Skeletal muscle cell (primary cell): ENCODE data around the gene PMCH.
"Not testable (repeated sequence)": the region's sequence is repeated elsewhere in the genome, so short reads cannot be mapped to it uniquely, and the experiment has no call there.

ENCODE experiments used
- DNase-seq: peaks from one replicate; pipeline ENCODE4 v3.0.0-alpha.2; 2010; ENCODE audit warnings: low read depth
- H3K4me3 ChIP-seq: 2 replicates; pipeline ENCODE4 v1.5.1; 2011; ENCODE audit warnings: low read depth, mild to moderate bottlenecking, control low read depth, low read length, moderate library complexity

PMCH gene

DNA sequence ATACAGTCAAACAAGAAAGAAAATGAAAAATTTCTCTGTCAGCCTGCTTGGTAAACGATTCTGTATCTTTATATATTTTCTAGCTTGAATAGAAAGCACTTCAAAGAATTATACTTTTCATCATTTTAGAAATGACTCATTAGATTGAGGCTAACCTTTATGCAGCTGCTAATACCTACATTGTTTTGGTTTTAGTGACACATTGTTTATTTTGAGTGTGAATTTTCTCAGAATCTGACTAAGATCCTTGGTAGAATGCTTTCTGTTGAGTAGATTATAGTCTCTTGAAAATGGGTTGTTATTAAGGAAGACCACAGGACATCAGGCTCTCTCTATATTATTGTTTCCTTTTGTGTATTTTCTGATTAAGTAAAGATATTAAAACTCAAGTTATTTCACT lies at the start of gene PMCH:
TSS of gene PMCH (minus strand) at position 45 of the 400 bp plus-strand sequence. CDS start 63 bp downstream, outside the sequence.
- H3K4me3 ChIP-seq = no peak within 1 kb of the TSS
- peak; percentile 6 for DNase-seq

DNA sequence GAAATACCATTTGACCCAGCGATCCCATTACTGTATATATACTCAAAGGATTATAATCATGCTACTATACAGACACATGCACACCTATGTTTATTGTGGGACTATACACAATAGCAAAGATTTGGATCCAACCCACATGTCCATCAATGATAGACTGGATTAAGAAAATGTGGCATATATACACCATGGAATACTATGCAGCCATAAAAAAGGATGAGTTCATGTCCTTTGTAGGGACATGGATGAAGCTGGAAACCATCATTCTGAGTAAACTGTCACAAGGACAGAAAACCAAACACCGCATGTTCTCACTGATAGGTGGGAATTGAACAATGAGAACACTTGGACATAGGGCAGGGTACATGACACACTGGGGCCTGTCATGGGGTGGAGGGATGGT lies 43.2 kb upstream of the PMCH start:
- not testable (repeated sequence) for H3K4me3 ChIP-seq, DNase-seq

DNA sequence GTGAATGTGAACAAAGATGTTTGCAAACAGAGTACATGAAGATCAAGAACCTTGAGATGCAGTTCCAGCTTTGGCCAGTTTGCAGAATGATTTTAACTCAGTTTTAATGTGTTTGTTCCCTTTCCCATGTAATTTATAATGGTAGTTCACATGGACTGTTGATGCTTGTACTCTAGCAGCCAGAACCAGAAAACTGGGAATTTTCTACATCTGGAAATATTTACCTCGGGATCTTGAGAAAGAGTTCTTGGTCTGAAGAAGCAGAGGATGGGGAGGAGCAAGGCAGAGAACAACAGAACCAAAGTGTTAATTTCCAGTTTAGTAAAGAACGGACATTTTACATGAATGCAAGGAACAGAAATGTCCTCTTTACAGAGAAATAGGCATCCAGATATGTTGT lies 37.0 kb upstream of the PMCH start:
- DNase-seq = no peak
- H3K4me3 ChIP-seq = no peak overlapping the region

DNA sequence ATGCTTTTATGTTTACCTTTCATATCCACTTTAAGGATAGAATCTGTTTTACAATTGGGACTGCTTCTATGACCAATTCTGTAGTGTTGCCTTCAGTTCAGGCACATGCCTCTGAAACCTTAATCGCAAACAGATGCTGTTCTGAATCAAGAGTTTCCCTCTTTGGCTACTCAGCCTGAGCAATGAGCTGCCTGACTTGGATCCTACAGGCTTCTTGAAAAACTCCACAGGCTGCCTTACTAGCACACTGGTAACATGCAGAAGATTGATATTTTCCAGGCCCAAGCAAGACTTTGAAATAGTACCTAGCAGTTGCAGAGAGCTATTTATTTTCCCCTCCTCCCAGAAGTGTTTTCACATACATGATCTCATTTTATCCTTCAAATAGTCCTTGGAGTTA lies 34.8 kb upstream of the PMCH start:
- H3K4me3 ChIP-seq = no peak overlapping the region
- DNase-seq = no peak

GRCh38 chr12:102232036-102232435 lies 34.4 kb upstream of the PMCH start:
- no peak for DNase-seq
- no peak overlapping the region for H3K4me3 ChIP-seq

DNA sequence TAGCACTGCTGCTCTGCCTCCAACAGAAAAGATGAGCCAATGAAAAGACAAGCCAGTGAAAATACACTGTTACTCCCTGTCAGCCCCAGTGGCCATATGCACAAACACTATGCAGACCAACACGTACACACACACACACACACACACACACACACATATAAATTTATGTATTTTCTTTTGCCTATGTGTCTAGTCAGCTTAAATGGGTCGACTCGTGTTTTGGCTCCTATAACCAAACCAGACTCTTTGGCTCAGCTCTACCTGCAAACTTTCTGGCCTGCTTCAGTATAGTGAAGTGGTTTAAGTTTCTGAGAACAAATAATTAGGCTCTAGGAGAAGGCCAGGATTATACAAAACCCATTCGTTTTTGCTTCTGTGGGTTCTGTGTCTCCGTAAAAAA lies 30.3 kb upstream of the PMCH start:
- DNase-seq = no peak
- H3K4me3 ChIP-seq = no peak overlapping the region

DNA sequence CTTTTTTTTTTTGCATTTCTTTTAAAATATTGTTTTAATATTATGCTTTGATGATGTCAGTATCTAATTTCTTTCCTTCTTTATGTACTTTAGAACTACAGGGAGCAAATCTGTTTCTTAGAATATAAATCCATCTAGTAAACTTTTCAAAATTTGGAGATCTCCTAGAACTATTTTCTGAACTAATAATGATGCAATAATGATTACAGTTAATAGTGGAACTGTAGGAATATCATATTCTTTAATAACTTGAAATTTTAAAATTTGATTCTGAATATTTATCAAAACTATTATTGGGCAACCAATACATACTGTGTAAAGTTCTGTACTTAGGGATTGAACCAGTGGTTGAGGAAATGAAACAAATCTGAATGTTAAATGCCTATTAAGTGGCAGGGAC lies 23.1 kb upstream of the PMCH start:
- no peak overlapping the region for H3K4me3 ChIP-seq

DNA sequence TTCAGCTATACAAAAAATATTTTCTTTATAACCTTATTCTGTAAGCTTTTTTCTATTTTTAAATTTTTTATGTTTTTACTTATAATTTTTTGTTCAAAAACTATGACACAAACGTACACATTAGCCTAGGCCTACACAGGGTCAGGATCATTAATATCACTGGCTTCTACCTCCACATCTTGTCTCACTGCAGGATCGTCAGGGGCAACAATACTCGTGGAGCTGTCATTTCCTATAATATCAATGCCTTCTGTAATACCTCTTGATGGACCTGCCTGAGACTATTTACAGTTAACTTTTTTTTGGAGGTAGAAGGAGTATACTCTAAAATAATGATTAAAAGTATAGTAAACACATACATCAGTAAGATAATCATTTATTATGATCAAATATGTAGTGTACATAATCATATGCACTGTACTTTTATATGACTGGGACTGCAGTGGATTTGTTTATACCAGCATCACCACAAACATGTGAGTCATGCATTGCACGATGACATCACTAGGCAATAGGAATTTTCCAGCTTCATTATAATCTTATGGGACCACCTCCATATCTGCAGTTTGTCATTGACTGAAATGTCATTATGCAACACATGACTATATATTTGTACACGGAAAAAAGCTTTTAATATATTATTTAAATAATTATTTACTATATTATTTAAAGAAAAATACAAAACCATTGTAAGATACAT lies 18.5 kb upstream of the PMCH start:
- peak; percentile 14 for DNase-seq

More for the DNA sequence above, 23.1 kb upstream of the PMCH start:
- no peak for DNase-seq

DNA sequence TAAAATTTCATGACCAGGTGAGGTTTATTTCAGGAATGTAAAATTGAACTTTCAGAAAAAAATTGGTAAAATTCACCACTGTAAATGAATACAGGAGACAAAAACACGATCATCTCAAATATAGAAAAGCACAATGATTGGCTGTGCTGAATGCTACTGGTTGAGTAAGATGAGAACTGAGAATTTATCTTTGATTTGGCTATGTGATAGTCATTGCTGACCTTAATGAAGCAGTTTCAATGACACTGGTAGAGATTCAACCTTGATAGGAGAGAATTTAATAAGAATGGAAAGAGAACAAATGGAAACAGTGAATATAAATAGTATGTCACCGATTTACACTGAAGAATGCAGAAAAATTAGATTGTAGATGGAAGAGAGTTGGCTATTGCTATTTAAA lies 6.4 kb upstream of the PMCH start:
- DNase-seq = no peak
- H3K4me3 ChIP-seq = no peak overlapping the region

More for the DNA sequence above, 18.5 kb upstream of the PMCH start:
- H3K4me3 ChIP-seq = no peak overlapping the region

GRCh38 chr12:102202556-102202955 lies 4.9 kb upstream of the PMCH start:
- DNase-seq = no peak

GRCh38 chr12:102201436-102202061 lies 3.9 kb upstream of the PMCH start:
- DNase-seq = no peak
- no peak overlapping the region for H3K4me3 ChIP-seq

More at GRCh38 chr12:102202556-102202955, 4.9 kb upstream of the PMCH start:
- H3K4me3 ChIP-seq = no peak overlapping the region

DNA sequence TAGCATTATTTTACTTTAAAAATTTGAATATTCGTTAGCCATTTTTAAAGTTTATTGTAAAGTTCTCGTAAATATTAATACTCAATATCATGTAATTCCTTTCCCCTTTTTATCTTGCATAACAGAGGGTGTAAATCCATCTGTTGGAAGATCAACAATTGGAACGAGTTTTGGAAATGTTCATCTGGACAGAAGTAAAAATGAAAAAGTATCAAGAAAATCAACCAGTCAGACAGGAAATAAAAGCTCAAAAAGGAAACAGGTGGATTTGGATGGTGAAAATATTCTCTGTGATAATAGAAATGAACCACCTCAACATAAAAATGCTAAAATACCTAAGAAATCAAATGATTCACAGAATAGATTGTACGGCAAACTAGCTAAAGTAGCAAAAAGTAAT lies 1.8 kb downstream of the PMCH start:
- no peak for DNase-seq

DNA sequence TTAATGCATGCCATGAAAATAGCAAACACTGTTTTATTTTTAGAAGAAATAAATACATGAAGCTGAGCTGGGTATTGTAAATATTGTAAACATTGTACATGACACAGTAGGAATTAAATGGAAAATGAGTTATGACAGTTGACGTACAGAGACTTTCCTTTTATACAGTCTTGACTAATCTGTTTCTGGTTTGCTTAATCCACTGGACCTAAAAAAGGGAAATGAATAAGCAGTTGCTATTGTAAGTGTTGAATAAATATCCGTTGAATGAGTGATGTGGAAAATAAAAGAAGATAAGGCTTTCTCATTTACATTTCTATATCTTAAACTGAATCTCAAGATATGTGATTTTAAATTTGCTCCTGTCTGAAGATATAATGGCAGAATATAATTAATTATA lies 15.0 kb downstream of the PMCH start:
- no peak overlapping the region for H3K4me3 ChIP-seq
- no peak for DNase-seq

More for the DNA sequence above, 1.8 kb downstream of the PMCH start:
- H3K4me3 ChIP-seq = no peak overlapping the region

- no peak overlapping the region for H3K4me3 ChIP-seq
- no peak for DNase-seq
These were observed 22.9 kb downstream of the PMCH start for GRCh38 chr12:102174761-102175160.

DNA sequence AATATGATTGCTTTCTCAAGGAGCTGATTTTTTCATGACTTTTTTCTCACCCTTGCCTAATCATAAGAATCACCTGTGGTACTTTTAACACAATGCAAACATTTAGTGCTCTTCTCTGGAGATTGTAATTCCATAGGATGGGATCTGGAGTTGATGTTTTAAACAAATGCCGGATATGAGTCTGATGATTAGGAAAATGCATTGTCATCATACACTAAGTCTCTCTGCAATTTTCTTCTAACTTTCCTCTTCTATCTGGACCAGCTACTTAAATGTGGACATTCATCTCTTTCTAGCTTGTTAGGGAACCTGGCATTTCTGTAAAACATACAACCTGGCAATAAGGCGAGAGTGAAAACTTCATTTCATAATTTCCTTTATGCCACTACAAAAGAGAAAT lies 23.5 kb downstream of the PMCH start:
- DNase-seq = no peak
- no peak overlapping the region for H3K4me3 ChIP-seq

DNA sequence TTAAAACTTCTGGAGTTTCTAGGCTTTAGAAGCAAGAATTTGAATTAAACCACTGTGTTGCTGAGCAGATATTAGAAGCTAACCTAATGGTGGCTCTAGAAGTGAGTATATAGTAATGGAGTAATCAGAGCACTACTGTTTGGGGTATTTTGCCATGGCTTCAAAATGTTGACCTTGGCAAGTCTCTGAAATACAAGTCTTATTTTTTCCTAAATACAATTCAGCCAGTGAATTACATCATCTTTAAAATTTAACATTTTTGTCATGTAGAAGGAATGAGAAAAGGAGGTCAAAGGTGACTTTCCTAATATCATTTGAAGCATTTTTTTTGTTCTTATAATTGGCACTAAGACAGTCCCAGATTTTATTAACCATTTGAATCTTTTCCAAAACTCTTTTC lies 25.2 kb downstream of the PMCH start:
- DNase-seq = peak; percentile 51
- no peak overlapping the region for H3K4me3 ChIP-seq

DNA sequence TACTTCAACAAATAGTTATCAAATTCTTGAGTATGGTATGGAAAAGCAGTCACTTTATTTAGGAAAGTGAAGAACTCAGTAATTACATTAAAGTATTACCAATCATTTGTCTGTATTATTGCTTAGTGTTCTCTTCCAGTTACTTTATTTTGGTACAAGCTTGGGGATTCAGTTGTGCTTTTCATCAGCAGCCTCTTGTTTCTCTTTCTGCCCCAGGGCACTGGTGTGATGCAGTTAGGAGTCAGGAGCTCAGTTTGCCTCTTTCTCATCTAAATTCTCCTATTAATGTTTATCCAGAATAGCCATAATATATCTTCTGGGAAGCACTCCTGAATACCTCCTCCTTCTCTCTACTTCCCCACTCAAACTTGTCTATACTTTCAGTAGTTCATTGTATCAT lies 25.7 kb downstream of the PMCH start:
- DNase-seq = no peak
- H3K4me3 ChIP-seq = no peak overlapping the region

DNA sequence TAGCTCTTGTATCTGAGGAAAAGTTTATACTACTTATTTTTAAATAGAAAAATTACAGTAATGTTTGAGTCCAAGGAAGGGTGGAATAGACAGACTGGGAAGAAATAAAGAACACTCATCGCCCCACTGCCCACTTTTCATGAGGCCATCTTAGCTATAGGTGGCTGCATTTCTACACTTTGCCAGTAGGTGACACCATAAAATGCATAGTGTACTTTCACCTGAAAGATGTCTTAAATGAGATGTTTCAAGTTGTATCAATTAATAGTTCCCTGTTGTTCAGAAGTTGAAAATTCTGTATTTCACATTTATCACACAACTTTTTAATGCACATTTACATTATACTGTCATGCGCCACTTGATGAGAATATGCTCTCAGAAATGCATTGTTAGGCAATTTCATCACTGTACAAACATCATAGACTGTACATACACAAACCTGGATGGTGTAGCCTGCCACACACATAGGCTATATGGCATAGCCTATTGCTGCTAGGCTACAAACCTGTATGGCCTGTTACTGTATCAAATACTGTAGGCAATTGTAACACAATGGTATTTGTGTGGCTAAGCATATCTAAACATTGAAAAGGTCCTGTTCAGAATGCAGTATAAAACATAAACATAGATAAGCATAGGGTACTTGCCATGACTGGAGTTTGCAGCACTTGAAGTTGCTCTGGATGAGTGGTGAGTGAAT lies 27.6 kb downstream of the PMCH start:
- DNase-seq = no peak
- no peak overlapping the region for H3K4me3 ChIP-seq

DNA sequence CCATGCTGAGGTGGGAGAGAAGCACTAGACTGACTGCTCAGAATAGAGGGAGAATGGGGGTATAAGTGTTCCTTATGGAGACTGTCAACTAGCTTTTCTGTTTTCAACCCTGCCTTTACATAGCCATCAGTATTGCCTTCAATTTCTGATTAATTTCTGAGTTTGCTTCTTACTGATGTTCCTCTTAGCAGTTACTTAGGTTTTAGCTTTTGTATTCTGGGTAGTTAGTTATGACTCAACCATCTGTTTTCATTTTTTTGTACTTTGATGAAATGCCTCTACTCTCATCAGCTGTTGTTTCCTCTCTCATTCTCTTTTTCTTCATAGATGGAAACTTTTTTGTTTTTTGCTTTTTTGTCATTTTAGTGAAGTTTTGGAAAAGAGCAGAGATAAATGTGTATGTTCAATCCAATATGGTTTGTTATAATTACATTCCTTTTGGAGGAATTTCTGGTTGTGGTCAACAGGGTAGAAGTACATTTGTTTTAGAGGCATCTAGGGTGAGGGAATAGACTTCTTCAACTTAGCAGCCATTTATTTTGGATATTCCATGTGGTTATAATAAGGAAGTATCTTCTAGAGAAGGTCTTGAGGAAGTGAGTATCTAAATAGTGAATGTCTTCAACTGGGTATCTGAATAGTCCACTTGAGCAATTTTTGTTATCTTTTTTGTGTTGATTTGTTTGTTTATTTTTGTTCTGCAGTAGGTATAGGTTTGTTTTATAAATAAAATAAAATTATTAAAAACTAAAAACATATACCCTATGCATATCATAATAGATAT lies 29.6 kb downstream of the PMCH start:
- no peak for DNase-seq

GRCh38 chr12:102163383-102163782 lies 34.2 kb downstream of the PMCH start:
- H3K4me3 ChIP-seq = no peak overlapping the region
- no peak for DNase-seq

More for the DNA sequence above, 29.6 kb downstream of the PMCH start:
- no peak overlapping the region for H3K4me3 ChIP-seq
